Activated CD4-positive, alpha-beta T cell treated with anti-CD3 and anti-CD28 coated beads, Interleukin-2, Interleukin-6, amounts not matched to agents 100 ng/mL and 50 ng/mL, durations not matched to agents 16 hours and 8 hours (primary cell): ENCODE data around the gene SLC29A3.
"Not testable (repeated sequence)": the region's sequence is repeated elsewhere in the genome, so short reads cannot be mapped to it uniquely, and the experiment has no call there.

Source experiments
- DNase-seq: peaks from one replicate; pipeline ENCODE4 v3.0.0-alpha.2; 2020

SLC29A3 gene

GRCh38 chr10:71347587-71348395 lies 28.7 kb downstream of the SLC29A3 start:
- DNase-seq = no peak

GRCh38 chr10:71348850-71349249 lies 29.8 kb downstream of the SLC29A3 start:
- DNase-seq = no peak

- no peak for DNase-seq
Observed at GRCh38 chr10:71349406-71349805, 30.3 kb downstream of the SLC29A3 start.

- DNase-seq = no peak
Observed at GRCh38 chr10:71351087-71351486, 32.0 kb downstream of the SLC29A3 start.

GRCh38 chr10:71351628-71352319 lies 32.7 kb downstream of the SLC29A3 start:
- DNase-seq = no peak

- DNase-seq = no peak
Observed at GRCh38 chr10:71353639-71354038, 34.6 kb downstream of the SLC29A3 start.

- no peak for DNase-seq
Observed at GRCh38 chr10:71354776-71355175, 35.7 kb downstream of the SLC29A3 start.

GRCh38 chr10:71355886-71356285 lies 36.8 kb downstream of the SLC29A3 start:
- DNase-seq = no peak

GRCh38 chr10:71357792-71358265 lies 38.8 kb downstream of the SLC29A3 start:
- no peak for DNase-seq

- DNase-seq = no peak
Observed at GRCh38 chr10:71358277-71358676, 39.2 kb downstream of the SLC29A3 start.

GRCh38 chr10:71358906-71359305 lies 39.8 kb downstream of the SLC29A3 start:
- not testable (repeated sequence) for DNase-seq

- no peak for DNase-seq
Observed at GRCh38 chr10:71359364-71360046, 40.4 kb downstream of the SLC29A3 start.

GRCh38 chr10:71360735-71361134 lies 41.7 kb downstream of the SLC29A3 start:
- DNase-seq = no peak

GRCh38 chr10:71361581-71361980 lies 42.5 kb downstream of the SLC29A3 start:
- no peak for DNase-seq

- DNase-seq = no peak
Observed at GRCh38 chr10:71362141-71362540, 43.1 kb downstream of the SLC29A3 start.

GRCh38 chr10:71363936-71364335 lies 44.9 kb downstream of the SLC29A3 start:
- DNase-seq = no peak

- DNase-seq = no peak
Observed at GRCh38 chr10:71365366-71365765, 46.3 kb downstream of the SLC29A3 start.

GRCh38 chr10:71366690-71367089 lies 47.6 kb downstream of the SLC29A3 start:
- DNase-seq = no peak

- DNase-seq = no peak
Observed at GRCh38 chr10:71367271-71367670, 48.2 kb downstream of the SLC29A3 start.

- DNase-seq = no peak
Observed at GRCh38 chr10:71368176-71368575, 49.1 kb downstream of the SLC29A3 start.

GRCh38 chr10:71368643-71369042 lies 49.6 kb downstream of the SLC29A3 start:
- no peak for DNase-seq

- no peak for DNase-seq
Observed at GRCh38 chr10:71369602-71370001, 50.5 kb downstream of the SLC29A3 start.

GRCh38 chr10:71370031-71370430 lies 51.0 kb downstream of the SLC29A3 start:
- DNase-seq = no peak

GRCh38 chr10:71371750-71372166 lies 52.7 kb downstream of the SLC29A3 start:
- peak; percentile 4 for DNase-seq
